GM18520 (cell line): Measurements from ENCODE around the gene NOD1.
"Not testable (repeated sequence)": the region's sequence is repeated elsewhere in the genome, so short reads cannot be mapped to it uniquely, and the experiment has no call there.

Experiments used
- ATAC-seq: cut with Tn5 transposase; IDR thresholded peaks from one replicate; pipeline ENCODE4 v1.9.1; 2021; ENCODE audit not compliant: unreplicated experiment

NOD1 gene

DNA sequence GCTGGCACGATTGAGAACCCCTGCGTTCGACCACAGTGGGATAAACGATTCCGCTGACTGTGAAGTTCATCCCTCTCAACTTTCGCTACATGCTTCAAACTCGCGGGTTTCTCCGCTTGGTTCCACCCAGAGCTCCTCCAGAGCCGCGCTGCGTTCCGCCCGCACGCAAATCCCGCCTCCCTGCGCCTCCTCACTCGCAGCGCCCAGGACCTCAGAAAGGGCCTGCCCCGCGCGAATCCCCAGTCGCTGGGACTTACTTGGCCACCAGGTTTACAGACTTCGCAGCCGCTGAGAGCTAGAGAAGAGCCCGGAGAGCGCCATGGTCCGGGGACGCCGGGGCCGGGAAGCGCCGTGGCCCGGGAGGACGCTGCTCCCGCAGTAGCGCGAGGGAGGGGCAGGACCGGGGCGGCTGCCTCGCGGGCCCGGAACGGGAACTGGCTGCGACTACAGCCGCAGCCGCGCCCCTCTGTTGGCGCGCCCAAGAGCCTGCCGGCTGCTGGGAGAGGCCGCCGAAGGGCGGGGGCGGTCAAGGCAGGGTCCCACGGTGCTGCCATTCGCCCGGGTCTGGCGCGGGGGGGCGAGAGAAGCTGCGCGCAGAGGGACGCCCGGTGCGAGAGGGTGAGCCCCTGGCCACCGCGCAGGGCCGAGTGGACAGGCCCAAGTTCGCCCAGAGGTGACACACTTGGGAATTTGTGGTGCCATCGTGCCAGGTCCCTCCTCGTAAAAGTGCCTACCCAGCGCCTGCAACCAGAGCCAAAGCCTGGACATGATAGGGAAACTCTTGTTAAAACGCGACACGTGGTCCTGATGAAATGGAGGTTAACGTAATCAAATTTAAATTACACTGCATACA lies at the start of gene NOD1:
TSS of gene NOD1 (minus strand) at position 436 of the 853 bp plus-strand sequence. CDS start 21,863 bp downstream, outside the sequence.
- ATAC-seq = peak; percentile 81

DNA sequence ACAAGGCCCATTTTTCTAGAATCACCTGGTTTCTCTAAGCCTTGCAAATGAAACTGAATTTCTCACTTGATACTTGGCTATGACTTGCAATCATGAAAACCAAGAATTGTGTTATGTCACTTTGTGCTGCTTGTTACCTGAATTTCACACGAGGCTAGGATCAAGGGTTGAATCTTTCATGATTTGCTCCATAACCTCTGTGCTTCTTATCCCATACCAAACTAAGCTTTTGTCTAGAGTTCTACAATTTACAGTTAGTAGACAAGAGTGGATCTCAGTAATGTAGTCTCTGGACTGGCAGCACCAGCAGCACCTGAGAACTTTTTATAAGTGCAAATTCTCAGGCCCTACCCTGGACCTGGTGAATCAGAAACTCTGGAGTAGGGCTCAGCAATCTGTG lies 48.7 kb upstream of the NOD1 start:
- not testable (repeated sequence) for ATAC-seq

DNA sequence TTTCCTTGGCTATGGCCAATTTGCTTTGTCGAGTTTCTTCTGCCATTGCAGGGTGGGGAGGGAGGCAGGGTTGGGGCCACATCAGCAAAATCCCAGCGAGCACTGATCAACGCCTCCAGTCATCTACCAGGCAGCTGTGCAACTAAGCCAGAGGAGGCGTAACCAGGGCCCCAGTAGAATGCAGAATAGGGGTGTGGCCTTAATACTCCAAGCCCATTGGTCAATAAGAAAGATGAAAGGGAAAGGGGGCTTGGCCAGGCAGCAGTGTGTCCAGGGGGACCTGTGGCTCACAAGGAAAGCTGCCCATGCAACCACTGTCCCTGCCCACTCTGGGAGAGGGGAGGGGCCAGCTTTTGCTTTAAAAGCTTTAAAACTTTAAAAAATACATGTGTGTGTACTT lies 47.6 kb upstream of the NOD1 start:
- no peak for ATAC-seq

GRCh38 chr7:30525429-30525828 lies 46.8 kb upstream of the NOD1 start:
- ATAC-seq = no peak

DNA sequence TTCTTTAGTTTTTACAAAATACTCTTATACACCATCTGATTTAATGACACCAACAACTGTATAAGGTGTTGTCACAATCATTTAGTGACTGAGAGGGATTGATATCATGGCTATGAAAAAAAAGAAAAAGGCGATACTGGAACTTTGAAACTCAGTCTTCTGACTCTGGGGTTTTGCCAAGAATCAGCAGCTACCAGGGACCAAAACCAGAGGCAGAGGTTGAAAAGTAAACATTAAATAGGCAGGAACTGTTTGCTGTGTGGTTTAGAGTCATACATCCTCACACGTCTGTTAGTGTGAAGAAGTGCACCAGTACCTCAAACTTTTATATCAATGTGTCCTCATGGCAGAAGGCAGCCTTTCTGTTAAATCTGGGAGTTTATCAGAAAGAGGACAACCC lies 46.0 kb upstream of the NOD1 start:
- no peak for ATAC-seq

- ATAC-seq = no peak
Measured at GRCh38 chr7:30523466-30523865, 44.9 kb upstream of the NOD1 start.

GRCh38 chr7:30522159-30522558 lies 43.6 kb upstream of the NOD1 start:
- ATAC-seq = no peak

DNA sequence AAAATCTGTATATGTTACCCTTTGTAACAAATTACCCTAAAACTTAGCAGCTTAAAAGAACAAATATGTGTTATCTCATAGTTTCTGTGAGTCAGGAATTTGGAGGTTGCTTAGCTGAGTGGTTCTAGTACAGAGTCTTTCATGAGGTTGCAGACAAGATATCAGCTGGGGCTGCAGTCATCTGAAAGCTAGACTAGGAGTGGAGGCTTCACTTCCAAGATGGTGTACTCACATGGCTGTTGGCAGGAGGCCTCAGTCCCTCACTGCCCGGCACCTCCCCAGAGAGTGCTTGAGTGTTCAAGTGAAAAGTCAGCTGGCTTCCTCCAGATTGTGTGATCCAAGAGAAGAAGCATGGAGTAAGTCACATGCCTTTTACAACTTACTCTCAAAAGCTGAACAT lies 42.9 kb upstream of the NOD1 start:
- ATAC-seq = no peak

- no peak for ATAC-seq
Measured at GRCh38 chr7:30519122-30519521, 40.5 kb upstream of the NOD1 start.

GRCh38 chr7:30515761-30516160 lies 37.2 kb upstream of the NOD1 start:
- no peak for ATAC-seq

GRCh38 chr7:30514776-30515175 lies 36.2 kb upstream of the NOD1 start:
- ATAC-seq = no peak

DNA sequence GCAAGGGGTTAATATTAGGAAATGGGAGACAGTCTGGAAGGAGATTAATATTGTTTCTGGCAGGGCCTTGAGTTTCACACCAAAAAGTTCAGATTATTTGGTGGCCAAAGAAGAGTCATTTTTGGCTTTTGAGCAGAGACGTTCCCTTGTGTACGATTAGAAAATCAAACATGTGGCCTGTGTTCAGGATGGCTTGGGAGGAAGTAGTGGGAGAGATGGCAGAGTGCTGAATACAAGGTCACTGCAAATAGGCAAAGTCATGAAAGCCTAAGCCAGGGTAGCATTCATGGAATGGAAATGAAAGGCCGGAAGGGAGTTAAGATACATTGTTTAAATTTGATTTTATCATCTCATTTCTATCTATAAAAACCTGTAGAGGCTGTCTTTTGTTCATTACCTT lies 35.6 kb upstream of the NOD1 start:
- no peak for ATAC-seq

DNA sequence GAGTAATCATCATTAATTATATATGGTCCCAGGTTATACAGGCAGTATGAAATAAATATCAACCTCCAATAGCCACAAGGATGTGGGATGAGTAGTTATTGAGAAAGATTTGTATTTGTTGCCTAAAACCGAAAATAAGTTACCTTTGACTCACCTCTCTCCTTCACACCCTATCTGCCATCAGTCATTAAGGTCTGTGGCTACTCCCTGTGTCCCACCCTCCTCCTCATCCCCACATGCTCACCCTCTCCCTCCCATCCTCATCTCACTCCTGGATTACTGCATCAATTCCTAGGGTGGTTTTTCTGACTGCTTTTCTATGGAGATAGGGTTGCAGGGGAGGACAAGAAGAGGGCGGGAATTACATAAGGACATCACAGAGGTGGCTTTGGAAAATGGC lies 35.2 kb upstream of the NOD1 start:
- ATAC-seq = no peak

GRCh38 chr7:30511973-30512662 lies 33.5 kb upstream of the NOD1 start:
- no peak for ATAC-seq

GRCh38 chr7:30511494-30511893 lies 32.9 kb upstream of the NOD1 start:
- no peak for ATAC-seq

DNA sequence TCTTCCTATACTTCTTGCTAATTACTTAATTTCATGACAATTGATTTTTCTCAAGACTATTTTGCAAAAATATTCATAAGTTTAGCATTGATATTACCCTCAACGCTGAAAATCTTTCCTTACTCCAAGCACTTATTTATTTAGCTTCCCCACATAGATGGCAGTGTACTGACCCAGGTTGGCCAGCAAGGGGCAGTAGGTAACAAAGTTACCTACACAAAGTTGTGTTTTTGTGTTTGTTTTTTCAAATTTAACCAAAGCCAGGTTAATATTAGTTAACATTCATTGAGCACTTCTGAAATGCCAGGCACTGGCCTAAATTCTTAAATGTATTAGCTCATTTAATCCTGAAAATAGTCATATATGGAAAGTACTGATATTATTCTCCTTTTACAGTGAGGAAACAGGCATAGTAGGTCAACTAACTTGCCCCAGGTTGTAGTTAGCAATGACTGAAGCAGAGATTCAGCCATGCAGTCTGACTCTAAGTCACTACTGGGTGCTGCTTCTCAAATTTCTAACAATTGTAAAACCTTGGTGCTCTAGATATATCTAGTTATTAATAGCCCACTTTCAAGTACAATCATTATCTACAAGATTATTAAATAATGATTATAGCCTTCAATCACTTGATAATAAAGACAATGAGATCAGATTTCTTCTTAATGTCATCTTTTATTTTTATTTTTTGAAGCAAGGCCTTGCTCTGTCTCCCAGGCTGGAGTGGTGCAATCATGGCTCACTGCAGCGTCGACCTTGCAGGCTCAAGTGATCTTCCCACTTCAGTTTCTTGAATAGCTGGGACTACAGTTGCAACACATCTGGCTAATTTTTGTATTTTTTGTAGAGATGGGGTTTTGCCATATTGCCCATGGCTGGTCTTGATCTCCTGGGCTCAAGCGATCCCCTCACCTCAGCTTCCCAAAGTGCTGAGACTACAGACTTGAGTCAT lies 31.8 kb upstream of the NOD1 start:
- peak; percentile 45 for ATAC-seq

- not testable (repeated sequence) for ATAC-seq
Measured at GRCh38 chr7:30509171-30509857, 30.7 kb upstream of the NOD1 start.

GRCh38 chr7:30507346-30507900 lies 28.8 kb upstream of the NOD1 start:
- ATAC-seq = not testable (repeated sequence)

- no peak for ATAC-seq
Measured at GRCh38 chr7:30505174-30505697, 26.7 kb upstream of the NOD1 start.
